ENCODE results near the gene PEF1. TPM values are rescaled to one million over a fixed set of nuclear protein-coding genes. Genes with fewer than 3 reads are reported as not detected.

The PEF1 gene, protein sequence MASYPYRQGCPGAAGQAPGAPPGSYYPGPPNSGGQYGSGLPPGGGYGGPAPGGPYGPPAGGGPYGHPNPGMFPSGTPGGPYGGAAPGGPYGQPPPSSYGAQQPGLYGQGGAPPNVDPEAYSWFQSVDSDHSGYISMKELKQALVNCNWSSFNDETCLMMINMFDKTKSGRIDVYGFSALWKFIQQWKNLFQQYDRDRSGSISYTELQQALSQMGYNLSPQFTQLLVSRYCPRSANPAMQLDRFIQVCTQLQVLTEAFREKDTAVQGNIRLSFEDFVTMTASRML
- 10 to 100 TPM; 75.1 to 77.1 TPM for total RNA-seq
- polyA plus RNA-seq = 100 to 1,000 TPM in 1 of 2 donors, 10 to 100 TPM in 1; 84.5 to 103 TPM
- long read RNA-seq, donor 1, transcript PEF1-201 (5 exons, 1,629 nt) = major isoform, 28 of 29 reads
- long read RNA-seq, donor 1, partial matches to known transcripts = 0 of 29 reads
- long read RNA-seq, donor 1, other reads (novel, unspliced or antisense) = 0 of 29 reads
- long read RNA-seq, donor 2, transcript PEF1-201 (5 exons, 1,629 nt) = major isoform, 15 of 16 reads
- long read RNA-seq, donor 2, partial matches to known transcripts = 0 of 16 reads
- long read RNA-seq, donor 2, other reads (novel, unspliced or antisense) = 0 of 16 reads
- long read RNA-seq, donor 3, transcript PEF1-201 (5 exons, 1,629 nt) = major isoform, 15 of 16 reads
- long read RNA-seq, donor 3, partial matches to known transcripts = 0 of 16 reads
- long read RNA-seq, donor 3, other reads (novel, unspliced or antisense) = 0 of 16 reads
- long read RNA-seq, donor 4, transcript PEF1-201 (5 exons, 1,629 nt) = major isoform, 8 of 8 reads
- long read RNA-seq, donor 4, partial matches to known transcripts = 0 of 8 reads
- long read RNA-seq, donor 4, other reads (novel, unspliced or antisense) = 0 of 8 reads
- long read RNA-seq, donor 5, transcript PEF1-201 (5 exons, 1,629 nt) = major isoform, 30 of 46 reads
- long read RNA-seq, donor 5, partial matches to known transcripts = 15 of 46 reads
- long read RNA-seq, donor 5, other reads (novel, unspliced or antisense) = 0 of 46 reads

GRCh38 chr1:31644560-31645273 lies at the start of gene PEF1:
Gene PEF1, minus strand, starts transcription at chr1:31644876. Its CDS starts 12 bp downstream, at chr1:31644864.
- TF ChIP-seq, protein P1, sequence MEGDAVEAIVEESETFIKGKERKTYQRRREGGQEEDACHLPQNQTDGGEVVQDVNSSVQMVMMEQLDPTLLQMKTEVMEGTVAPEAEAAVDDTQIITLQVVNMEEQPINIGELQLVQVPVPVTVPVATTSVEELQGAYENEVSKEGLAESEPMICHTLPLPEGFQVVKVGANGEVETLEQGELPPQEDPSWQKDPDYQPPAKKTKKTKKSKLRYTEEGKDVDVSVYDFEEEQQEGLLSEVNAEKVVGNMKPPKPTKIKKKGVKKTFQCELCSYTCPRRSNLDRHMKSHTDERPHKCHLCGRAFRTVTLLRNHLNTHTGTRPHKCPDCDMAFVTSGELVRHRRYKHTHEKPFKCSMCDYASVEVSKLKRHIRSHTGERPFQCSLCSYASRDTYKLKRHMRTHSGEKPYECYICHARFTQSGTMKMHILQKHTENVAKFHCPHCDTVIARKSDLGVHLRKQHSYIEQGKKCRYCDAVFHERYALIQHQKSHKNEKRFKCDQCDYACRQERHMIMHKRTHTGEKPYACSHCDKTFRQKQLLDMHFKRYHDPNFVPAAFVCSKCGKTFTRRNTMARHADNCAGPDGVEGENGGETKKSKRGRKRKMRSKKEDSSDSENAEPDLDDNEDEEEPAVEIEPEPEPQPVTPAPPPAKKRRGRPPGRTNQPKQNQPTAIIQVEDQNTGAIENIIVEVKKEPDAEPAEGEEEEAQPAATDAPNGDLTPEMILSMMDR (IDR thresholded peaks at IDR 0.05; ENCODE audit: control extremely low read depth, extremely low read depth) = no peak

GRCh38 chr1:31693231-31693630 lies 48.6 kb upstream of the PEF1 start:
- WGBS, 2 donors = 83 to 89% methylated on average over 10 of the region's 10 CpGs
- Histone ChIP-seq H3K4me3 (no peak overlapping the region), H3K27ac (ENCODE audit: low read depth in 1 of 2, low read length in 1 of 2) (no peak overlapping the region), H3K36me3 (ENCODE audit: control insufficient read depth in 4 of 4, insufficient read depth in 4 of 4, low read length in 4 of 4) (peaks cover 0 to 55% (median 20%) of the 10 kb centered on the region in 4 donors), H3K27me3 (ENCODE audit: control insufficient read depth in 3 of 3, insufficient read depth in 3 of 3, low read length in 2 of 3) (no peaks in the 10 kb centered on the region), H3K4me1 (ENCODE audit: control insufficient read depth in 5 of 5, insufficient read depth in 5 of 5, low read length in 5 of 5) (peaks cover 0 to 7% (median 0%) of the 10 kb centered on the region in 5 donors), H3K9me3 (ENCODE audit: control insufficient read depth in 4 of 4, insufficient read depth in 3 of 4, low read length in 3 of 4) (no peaks in the 10 kb centered on the region), H3K9ac (ENCODE audit: insufficient read depth in 1 of 2, low read length in 2 of 2) (no peak overlapping the region)
- ATAC-seq (ENCODE audit: insufficient read depth, low FRiP score) = no peak
- TF ChIP-seq, protein P1 (IDR thresholded peaks at IDR 0.05; ENCODE audit: control extremely low read depth, extremely low read depth) = no peak
- DNase-seq = no peak

More at GRCh38 chr1:31644560-31645273, at the start of gene PEF1:
- H3K36me3 ChIP-seq (ENCODE audit: control insufficient read depth in 4 of 4, insufficient read depth in 4 of 4, low read length in 4 of 4) = peaks cover 0 to 3% (median 0%) of the 10 kb centered on the region in 4 donors
- peak; percentile 95 for ATAC-seq (ENCODE audit: insufficient read depth, low FRiP score)
- H3K27me3 ChIP-seq (ENCODE audit: control insufficient read depth in 3 of 3, insufficient read depth in 3 of 3, low read length in 2 of 3) = no peaks in the 10 kb centered on the region
- 0% methylated on average over 56 of the region's 56 CpGs for WGBS, 2 donors
- H3K27ac ChIP-seq (ENCODE audit: low read depth in 1 of 2, low read length in 1 of 2) = peak within 1 kb of the TSS; percentile 94 to 95
- H3K4me1 ChIP-seq (ENCODE audit: control insufficient read depth in 5 of 5, insufficient read depth in 5 of 5, low read length in 5 of 5) = peaks cover 0 to 24% (median 15%) of the 10 kb centered on the region in 5 donors
- DNase-seq = peak; percentile 99
- H3K9me3 ChIP-seq (ENCODE audit: control insufficient read depth in 4 of 4, insufficient read depth in 3 of 4, low read length in 3 of 4) = peaks cover 0 to 3% (median 0%) of the 10 kb centered on the region in 4 donors
- H3K9ac ChIP-seq (ENCODE audit: insufficient read depth in 1 of 2, low read length in 2 of 2) = peak within 1 kb of the TSS; percentile 86 to 99
- peak within 1 kb of the TSS; percentile 71 for H3K4me3 ChIP-seq

- Histone ChIP-seq H3K4me3 (no peak overlapping the region), H3K27me3 (ENCODE audit: control insufficient read depth in 3 of 3, insufficient read depth in 3 of 3, low read length in 2 of 3) (no peaks in the 10 kb centered on the region), H3K36me3 (ENCODE audit: control insufficient read depth in 4 of 4, insufficient read depth in 4 of 4, low read length in 4 of 4) (peaks cover 0 to 48% (median 14%) of the 10 kb centered on the region in 4 donors), H3K9ac (ENCODE audit: insufficient read depth in 1 of 2, low read length in 2 of 2) (no peak overlapping the region), H3K4me1 (ENCODE audit: control insufficient read depth in 5 of 5, insufficient read depth in 5 of 5, low read length in 5 of 5) (peaks cover 0 to 7% (median 0%) of the 10 kb centered on the region in 5 donors), H3K9me3 (ENCODE audit: control insufficient read depth in 4 of 4, insufficient read depth in 3 of 4, low read length in 3 of 4) (no peaks in the 10 kb centered on the region), H3K27ac (ENCODE audit: low read depth in 1 of 2, low read length in 1 of 2) (no peak overlapping the region)
- ATAC-seq (ENCODE audit: insufficient read depth, low FRiP score) (no peak), DNase-seq (no peak)
- TF ChIP-seq, protein P1 (IDR thresholded peaks at IDR 0.05; ENCODE audit: control extremely low read depth, extremely low read depth) = no peak
- 77 to 79% methylated on average over 11 of the region's 11 CpGs for WGBS, 2 donors
These were observed 47.3 kb upstream of the PEF1 start for GRCh38 chr1:31691951-31692350.
